Stimulated activated CD8-positive, alpha-beta memory T cell treated with anti-CD3 and anti-CD28 coated beads, Interleukin-7, amount 100 ng/mL, for 1 hour (primary cell): ENCODE results near the gene UBR2.
"Not testable (repeated sequence)": the region's sequence is repeated elsewhere in the genome, so short reads cannot be mapped to it uniquely, and the experiment has no call there.

Source experiments
- DNase-seq, 2 donors: peaks; one replicate each; pipeline ENCODE4 v3.0.0-alpha.2; 2020; ENCODE audit warnings: low read depth in 2 of 2

The UBR2 gene

DNA sequence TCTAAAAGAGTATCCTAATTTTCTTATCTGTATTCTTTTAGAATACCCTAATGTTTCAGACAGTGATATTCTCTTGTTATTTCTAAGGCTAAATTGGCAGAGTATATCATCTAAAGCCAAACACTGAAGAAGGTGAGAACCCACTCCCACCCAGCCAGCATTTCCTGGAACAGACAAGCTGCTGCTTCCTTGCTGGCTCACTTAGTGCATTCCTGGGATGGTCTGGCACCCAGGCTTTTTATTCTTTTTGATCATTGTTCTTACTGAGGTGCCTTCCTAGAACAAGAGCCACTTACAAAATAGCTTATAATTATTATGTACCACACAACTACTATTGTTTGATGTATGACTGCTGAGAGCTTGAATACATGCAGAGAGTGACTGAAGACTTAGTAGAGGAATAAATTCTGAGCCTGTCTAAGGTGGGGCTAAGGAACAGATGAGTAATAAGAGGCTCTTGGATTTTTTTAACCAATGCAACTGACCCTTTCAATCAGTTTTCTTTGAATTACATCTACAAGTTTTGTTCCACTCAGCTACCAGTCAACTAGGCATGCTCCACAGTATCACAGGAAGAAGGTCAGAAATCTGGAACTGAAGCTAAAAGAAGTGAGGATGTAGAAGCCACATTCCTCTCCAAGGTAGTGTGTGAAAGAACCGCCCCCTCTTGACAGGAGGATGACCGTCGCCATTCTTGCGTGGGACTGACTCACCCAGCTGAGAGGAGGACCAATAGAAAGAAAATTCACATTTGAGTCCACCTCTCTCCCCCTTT, 128.5 kb downstream of the UBR2 start:
- DNase-seq, result no peak

DNA sequence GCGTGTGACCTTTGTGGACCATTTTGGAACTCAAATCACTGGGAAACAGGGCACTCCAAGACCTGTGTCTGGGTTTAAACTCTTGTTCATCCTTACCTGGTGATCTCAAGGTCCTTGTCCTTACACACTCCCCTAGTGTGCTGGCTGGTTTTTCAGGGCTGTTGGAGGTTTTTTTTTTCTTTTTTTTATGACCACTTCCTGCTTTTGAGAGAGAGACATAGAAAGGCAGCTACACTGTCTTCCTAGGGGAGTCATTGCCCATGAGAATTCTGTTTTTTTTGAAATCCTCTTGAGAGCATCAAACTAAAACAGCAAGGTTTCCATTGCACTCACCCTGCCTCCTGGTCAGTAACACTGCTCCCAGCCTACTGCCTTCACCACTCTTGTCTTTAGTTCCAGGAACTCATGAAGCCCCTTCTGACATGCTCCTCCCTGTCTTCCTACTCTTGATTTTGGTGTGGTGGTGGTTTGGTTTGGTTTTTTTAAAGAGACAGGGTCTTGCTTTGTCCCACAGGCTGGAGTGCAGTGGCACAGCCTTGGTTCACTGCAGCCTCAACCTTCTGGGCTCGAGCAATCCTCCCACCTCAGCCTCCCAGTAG, 130.0 kb downstream of the UBR2 start:
- no peak for DNase-seq

DNA sequence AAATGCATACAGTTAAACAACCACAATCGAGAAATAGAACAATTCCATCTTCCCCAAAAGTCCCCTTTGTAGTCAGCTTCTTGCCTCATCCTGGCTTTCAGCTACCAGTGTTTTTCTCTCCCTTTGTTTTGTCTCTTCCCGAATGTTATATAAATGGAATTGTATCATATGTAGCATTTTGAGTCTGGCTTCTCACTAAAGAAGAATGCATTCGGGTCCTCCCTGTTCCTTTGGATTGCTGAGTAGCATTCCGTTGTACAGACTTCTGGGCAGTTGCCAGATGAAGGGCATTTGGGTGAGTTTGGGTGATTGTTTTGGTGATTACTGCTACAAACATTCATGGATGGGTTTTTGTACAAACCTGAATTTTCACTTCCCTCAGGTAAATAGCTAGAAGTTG, 130.8 kb downstream of the UBR2 start:
- DNase-seq, result no peak

DNA sequence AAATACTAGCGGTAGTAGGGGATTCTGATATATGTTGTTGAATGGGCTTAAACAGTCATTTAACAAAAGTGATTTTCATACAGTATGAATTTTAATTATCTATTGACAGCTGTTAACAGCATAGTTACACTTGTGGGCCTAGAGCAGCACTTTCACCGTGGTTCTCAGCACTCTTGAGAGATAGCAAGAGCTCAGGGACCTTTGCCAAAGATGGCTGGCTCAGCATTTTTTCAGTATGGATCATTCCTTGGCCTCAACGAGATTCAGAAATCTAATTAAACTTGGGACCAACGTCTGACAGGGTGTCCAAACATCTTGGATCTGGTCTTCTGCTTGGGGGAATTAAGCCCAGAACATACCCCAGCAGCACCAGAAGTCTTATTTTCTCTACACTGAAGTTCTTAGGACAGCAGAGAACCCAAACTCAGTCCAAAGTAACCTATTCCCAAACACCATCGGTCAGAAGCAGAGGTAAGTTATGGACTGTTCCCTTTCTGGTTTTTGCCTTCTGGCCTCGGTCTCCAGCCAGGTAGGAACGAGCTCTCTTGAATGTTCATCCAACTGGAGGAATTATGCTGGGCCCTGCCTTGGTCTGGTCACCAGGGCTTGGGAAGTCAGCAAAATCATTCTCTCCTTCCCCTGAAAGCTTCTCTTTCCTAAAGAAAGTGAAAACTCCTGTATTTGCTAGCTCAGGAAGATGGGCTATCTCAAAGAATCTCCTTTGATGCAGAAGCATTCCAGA, 132.9 kb downstream of the UBR2 start:
- DNase-seq, result no peak

DNA sequence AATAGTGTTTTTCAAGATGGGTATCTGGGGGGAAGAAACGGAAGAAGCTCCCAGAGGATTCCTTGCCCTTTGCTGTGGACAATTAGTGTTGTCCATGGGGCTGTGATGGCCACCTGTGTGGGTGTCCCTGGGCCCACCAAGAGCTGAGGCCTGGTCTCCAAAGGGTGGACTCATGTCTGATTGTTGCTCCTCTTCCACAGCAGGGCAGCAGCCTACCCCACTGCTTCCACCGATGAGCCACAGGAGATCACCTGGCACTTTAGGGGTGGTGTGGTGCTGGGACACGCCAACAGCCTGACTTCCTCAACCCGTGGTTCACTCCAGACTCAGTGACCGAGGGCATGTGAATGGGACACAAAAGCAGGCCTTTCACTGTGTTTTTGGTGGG, 133.4 kb downstream of the UBR2 start:
- no peak for DNase-seq

DNA sequence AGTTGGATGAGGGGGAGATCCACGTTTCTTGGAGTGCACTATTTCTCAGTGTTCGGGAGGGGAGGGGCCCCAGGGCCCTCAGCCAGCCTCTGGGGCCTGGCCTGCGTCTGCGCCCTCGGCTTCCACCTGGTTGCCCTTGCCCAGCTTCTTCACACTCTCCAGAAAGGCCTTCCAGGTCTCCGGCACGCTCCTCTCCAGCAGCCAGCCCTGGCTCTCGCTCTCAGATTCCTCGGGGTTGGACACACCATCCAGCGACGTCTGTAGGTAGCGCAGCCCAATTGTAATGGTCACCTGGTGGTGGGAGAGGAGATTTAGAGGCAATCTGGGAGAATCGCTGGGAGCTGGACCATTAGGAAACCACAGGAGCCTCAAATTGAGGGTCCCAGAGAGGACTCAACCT, 134.4 kb downstream of the UBR2 start:
- DNase-seq, result no peak

DNA sequence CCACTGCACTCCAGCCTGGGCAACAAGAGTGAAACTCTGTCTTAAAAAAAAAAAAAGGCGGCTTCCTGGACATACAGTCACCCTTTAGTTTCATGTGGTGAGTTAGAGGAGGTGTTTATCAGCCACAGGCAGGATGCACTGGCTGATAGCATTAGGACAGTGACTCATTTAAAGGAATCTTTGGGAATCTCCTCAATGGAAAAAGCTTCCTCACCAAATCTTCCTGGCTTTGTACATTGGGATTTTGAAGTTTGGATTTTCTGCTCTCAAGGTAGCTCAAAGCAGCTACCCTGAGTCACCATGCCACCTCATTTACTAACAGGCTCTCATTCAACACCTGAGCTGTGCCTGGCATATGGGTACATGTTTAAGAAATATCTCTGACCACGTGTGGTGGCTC, 138.4 kb downstream of the UBR2 start:
- DNase-seq, result no peak

DNA sequence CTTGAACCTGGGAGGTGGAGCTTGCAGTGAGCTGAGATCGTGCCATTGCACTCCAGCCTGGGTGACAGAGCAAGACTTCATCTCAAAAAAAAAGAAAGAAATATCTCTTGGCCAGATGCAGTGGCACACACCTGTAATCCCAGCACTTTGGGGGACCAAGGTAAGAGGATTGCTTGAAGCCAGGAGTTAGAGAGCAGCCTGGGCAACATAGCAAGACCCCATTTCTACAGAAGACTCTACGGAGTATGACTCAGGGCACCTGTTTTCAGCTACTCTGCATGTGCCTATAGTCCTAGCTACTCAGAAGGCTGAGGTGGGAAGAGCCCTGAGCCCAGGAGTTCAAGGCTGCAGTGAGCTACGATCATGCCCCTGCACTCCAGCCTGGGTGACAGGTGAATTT, 139.0 kb downstream of the UBR2 start:
- DNase-seq, result not testable (repeated sequence)

DNA sequence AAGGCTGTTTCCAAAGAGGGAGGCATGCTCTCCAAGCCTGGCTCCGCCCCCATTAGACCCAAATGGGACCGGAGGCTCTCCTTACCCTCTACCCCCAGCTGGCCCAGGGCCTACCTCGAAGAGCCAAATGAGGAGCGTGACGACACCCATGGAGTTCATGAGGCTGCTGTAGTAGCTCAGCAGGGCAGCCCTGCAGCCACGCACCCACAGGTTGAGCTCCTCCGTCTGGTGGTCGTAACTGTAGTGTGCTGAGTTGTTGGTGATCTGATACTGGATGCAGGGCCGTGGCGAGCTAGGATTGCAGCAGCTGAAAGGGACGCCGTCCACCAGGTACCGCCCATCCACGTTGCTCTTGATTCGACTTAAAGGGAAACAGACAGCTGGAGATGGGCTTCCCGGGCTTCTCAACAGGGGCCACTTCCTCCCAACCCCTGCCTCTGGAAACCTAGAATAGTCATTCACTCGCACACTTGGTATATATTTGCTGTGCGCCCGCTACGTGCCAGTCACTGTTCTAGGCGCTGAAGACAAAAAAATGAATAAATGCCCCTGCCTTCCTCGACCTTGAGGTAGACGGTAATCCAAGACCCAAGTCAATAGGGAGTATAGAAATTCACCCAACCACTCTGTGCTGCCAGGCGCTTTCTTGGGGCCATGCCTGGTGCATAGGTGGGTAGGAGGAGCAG, 140.6 kb downstream of the UBR2 start:
- DNase-seq, result no peak

DNA sequence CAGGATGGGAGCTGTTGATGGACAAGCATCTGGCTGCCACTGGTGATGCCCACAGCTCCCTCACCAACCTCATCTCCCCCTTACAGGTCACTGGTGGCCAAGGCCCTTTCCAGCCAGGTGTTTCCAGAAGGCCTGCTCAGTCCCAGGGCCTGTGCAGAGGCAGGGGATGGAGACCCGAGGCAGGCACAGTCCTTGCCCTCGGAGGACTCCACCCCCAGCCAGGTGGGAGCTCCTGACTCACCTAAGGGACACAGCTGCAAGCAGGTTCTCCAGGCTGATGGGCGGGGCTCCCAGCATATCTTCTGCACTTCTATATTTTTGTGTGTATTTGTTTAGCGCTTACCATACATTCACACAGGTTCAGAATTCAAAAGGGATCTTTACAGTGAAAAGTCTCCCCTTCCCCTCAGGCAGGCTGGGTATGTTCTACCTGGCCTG, 141.1 kb downstream of the UBR2 start:
- DNase-seq, result no peak

DNA sequence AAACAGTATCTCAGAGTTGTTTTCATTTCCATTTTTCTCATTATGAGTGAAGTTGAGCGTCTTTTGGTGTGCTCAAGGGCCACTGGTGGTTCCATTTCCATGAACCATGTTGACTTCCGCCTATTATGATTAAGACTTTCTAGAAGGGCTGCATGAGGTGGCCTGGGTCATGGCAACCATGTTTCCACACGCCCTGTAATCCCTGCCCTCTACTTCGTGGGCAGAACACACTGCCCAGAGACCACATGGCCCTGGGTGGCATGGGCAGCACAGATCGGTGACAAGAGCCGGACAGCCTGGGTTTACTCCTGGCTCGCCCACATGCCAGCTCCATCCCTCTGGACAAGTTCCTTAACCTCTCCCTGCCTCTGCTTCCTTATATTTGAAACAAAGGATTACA, 143.8 kb downstream of the UBR2 start:
- no peak for DNase-seq

DNA sequence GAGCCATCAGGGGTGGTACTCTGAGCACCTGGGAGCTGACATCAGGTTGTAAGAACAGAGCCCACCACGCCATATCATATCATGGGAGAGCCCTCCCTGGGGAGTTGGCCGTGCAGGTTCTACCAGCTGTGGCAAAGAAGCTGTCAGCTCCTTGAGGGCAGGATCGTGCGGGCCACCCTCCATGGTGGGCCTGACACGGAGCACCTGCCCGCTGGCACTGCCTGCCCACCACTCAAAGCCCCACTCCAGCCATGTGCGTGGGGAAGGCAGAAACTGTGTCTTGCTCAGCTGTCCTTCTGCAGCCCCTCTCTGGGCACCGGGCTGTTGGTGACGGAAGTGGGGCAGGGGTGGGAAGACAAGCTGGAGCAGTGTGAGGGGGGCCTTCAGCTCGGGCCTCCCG, 144.3 kb downstream of the UBR2 start:
- no peak for DNase-seq

DNA sequence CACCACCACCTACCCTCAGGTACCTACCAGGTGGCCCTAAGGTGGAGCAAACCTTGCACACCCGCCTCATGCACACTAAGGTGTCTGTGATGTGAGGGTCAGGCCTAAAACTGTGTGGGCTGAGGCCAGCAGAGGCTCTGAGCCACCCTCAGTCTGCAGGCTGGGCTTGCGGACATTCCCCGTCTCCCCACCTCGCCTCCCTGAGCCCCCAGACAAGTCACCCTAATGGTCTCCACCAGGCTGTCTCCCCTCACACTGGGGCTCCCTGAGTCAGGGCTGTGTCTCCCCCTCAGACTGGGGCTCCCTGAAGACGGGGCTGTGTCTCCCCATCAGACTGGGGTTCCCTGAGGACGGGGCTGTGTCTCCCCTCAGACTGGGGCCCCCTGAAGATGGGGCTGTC, 146.0 kb downstream of the UBR2 start:
- no peak for DNase-seq

DNA sequence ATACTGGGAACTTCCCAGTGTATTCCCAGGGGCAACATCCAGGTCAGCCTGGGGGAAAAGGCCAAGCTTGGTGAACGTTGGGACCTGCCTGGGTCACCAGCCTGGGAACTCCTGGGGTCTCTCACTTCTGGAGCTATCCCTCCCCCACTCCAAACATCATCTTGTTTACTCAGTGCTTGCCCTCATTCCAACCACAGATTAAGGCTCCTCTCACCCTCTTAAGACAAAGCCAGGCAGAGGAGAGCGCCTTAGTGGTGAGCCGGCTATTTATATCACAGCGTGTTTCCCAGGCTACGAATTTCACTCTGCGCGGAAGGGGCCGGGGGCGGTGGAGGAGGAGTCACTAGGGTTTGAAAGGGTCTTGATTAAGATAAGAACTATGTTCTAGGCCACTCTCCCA, 146.5 kb downstream of the UBR2 start:
- no peak for DNase-seq

DNA sequence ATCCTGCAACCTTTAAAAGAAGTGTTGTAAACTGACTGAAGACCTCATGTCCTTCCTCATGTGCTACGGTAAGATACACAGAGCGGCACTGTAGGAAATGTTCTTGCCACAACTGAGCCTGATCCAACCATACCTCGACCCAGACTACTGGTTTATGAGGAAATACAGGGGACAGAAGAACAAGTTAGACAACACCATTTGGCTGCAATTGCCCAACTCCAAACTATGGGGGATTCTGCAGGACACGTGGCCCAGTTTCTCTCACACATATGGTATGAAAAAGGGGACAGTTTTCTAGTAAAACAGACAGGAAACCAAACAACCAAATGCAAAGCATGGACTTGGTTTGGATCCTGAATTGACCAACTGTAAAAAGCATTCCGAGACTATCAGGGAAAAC, 148.1 kb downstream of the UBR2 start:
- DNase-seq, result no peak

DNA sequence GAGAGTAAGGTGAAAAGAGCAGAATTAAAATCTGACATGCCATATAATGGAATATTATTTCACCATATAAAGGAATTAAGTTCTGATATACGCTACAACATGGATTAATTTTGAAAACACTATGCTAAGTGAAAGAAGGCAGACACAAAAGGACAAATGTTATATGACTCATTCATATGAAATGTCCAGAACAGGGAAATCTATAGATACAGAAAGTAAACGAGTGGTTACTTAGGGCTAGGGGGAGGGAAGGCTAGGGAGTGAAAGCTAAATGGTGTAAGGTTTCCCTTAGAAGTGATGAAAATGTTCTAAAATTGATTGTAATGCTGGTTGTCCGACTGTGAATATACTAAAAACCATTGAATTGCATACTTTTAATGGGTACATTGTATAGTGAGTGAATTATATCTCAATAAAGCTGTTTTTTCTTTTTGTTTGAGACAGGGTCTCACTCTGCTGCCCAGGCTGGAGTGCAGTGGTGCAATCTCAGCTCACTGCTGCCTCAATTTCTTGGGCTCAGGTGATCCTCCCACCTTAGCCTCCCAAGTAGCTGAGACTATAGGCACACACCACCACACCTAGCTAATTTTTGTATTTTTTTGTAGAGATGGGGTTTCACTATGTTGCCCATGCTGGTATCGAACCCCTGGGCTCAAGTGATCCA, 150.4 kb downstream of the UBR2 start:
- DNase-seq, result no peak

DNA sequence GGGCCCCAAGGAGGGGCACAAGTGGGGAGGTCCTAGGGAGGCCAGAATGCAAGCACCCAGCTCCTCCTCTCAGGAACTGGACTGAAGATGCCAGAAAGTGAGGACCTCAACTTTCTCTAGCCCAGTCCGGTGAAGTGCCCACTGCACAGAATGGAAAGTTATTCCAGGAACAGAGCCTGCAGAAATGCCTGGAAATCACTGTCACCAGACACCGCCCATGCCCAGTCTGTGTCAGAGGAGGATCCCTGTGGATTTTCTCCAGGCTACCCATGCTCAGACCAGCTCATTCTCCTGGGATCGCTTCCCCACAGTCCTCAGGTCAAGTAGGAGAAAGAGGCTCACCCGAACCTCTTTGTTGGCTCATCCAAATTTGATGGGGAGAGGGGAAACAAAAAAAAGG, 152.0 kb downstream of the UBR2 start:
- no peak for DNase-seq

DNA sequence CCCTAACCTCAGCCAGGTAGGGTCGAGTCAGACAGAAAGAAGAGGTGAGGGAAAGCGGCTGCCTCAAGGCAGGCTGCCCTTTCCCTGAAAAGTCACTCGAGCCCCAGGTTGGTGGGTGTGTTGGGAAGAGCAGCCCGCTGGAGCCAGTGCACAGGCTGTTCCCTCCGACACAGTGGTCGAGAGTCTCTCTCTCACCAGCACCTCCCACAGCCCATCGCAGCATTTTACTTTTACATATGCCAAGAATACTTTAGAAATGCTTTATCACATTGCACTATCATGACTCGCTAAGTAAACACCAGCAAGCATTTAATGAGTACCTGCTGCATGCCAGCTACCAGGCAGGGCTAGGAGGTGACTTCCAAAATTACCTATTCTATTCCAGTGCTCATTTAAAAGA, 156.9 kb downstream of the UBR2 start:
- no peak for DNase-seq

DNA sequence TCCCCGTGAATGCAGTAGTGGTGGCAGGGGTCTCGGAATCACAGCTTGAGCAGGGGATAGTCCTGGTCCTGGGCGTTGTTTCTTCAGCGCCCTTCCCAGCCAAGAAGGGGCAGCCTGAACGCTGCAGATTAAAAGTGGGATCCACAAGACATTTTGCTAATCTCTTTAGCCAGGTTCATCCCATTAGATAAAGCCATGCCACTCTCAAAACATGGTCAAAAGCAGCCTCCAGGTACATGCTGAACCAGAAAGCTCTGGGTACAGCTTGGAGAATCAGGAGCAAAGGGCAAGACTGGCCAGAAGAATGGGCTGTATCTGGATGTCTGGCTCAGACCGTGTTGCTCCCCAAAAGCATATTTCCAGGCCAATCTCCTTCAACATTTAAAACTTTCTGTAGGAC, 158.7 kb downstream of the UBR2 start, which contains the start of gene PRPH2:
TSS of gene PRPH2 (minus strand) at position 101 of the 400 bp plus-strand sequence. CDS start 263 bp downstream, outside the sequence.
- no peak for DNase-seq

DNA sequence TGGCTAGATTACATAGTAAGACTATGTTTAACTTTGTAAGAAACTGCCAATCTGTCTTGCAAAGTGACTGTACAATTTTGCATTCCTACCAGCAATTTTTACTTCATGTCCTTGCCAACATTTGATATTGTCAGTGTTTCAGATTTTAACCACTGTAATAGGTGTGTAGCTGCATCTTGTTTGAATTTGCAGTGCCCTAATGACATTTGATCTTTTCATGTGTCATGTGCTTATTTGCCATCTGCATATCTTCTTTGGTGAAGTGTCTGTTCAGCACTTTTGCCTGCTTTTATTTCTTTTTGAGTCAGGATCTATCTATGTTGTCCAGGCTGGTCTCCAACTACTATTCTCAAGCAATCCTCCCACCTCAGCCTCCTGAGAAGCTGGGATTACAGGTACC, 161.0 kb downstream of the UBR2 start:
- no peak for DNase-seq

DNA sequence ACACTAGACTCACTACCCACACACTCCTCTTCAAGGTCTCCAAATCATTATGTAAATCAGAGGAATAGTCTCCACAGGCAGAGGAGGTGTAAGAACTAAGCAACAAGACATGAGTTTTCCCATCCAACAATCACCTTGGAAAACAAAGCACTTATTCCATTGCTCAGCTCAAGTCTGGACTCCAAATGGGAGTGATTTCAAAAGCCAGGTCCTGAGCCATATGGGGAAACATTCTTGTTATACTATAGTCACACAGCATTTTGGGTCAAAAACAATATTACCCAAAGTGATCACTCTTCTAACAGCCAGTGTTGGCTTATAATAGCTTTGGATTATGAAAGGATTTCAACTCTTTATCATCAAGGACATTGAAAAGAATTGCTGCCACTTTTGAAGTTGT, 162.2 kb downstream of the UBR2 start:
- DNase-seq, result no peak
